H1 (cell line): ENCODE results near the gene TNKS2. TPM values are rescaled to one million over a fixed set of nuclear protein-coding genes. Genes with fewer than 3 reads are reported as not detected.

Experiments
- RBBP5 ChIP-seq: IDR thresholded peaks from 2 replicates; pipeline ENCODE4 v1.7.1; 2012; ENCODE audit warnings: low read depth, mild to moderate bottlenecking, inconsistent platforms, low read length, moderate library complexity, borderline replicate concordance
- SUZ12 ChIP-seq: fragments of 200-600 bp; sonication (generic); IDR thresholded peaks from 2 replicates; pipeline ENCODE4 v1.6.1; 2012; ENCODE audit warnings: mild to moderate bottlenecking, inconsistent platforms, low read length, moderate library complexity, mixed read lengths
- TAF1 ChIP-seq: IDR thresholded peaks from 2 replicates; pipeline ENCODE4 v1.6.1; 2011; ENCODE audit warnings: mild to moderate bottlenecking, low read depth, low read length
- USF2 ChIP-seq: IDR thresholded peaks from 2 replicates; pipeline ENCODE4 v1.6.1; 2011; ENCODE audit warnings: low read length, improper control_type of control experiment
- polyA plus RNA-seq, 7 experiments: library from polyadenylated mRNA; depleted of rRNA in 3 of 7; stranded (reverse) in 5 of 7; unstranded in 2 of 7; fragments of >200 nt in 5 of 7; fragments of 200-250 nt in 2 of 7; gene quantifications; 1 replicate in 5 of 7; 2 replicates in 1 of 7; 4 replicates in 1 of 7; pipeline versions ENCODE4 v1.2.1 to v1.2.3, GENCODE V29; 2011 to 2013; ENCODE audit warnings: missing spikeins in 2 of 7, mixed read lengths in 2 of 7
- total RNA-seq: library from RNA; stranded (reverse); fragmentation: NEBNext Ultra II Directional; extraction: Animal tissue kit (Norgen Biotek cat#: 25700); gene quantifications from 2 replicates; pipeline ENCODE4 v1.2.1, GENCODE V29; 2021
- TF ChIP-seq, protein P1 (sequence below): IDR thresholded peaks from 2 replicates; pipeline ENCODE4 v1.6.1; 2011; ENCODE audit warnings: low read depth, mild to moderate bottlenecking, low read length; ENCODE audit not compliant: insufficient read depth

TNKS2 gene
- total and polyA plus RNA-seq, 2 of the 8 experiments (the other 6 are each of a cell fraction or from before 2014, with no cell fraction given), result 23.3 to 73.6 TPM

DNA sequence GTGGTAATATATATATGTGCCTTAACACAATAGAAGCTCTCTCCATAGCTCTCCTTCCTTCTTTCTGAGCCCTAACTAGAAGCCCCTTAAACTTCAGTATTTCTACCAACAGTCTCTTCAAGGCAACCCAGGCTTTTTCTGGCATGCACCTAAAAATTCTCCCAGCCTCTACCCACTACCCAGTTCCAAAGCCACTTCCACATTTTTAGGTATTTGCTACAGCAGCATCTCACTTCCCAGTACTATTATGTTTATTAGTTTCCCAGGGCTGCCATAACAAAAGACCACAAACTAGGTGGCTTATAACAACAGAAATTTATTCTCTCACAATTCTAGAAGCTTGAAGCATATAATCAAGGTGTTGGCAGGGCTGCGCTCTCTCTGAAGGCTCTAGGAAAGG, 15.7 kb upstream of the TNKS2 start (continued):
- TF ChIP-seq USF2 (no peak), SUZ12 (no peak), RBBP5 (no peak), TAF1 (no peak)
- TF ChIP-seq, protein P1, sequence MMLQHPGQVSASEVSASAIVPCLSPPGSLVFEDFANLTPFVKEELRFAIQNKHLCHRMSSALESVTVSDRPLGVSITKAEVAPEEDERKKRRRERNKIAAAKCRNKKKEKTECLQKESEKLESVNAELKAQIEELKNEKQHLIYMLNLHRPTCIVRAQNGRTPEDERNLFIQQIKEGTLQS, result no peak
- TF ChIP-seq, all 59 proteins: peak for 0
